ENCODE data around the gene TFF3.

Gene TFF3

GRCh38 chr21:42317826-42318746, 2.9 kb upstream of the TFF3 start:
- Mint-ChIP-seq H3K4me3 (no peak overlapping the region), H3K4me1 (peaks cover 7% of the 10 kb centered on the region), H3K27ac (no peak overlapping the region), H3K27me3 (peaks cover 17% of the 10 kb centered on the region), H3K9me3 (no peaks in the 10 kb centered on the region)
- ATAC-seq (no peak), DNase-seq (no peak)

GRCh38 chr21:42317341-42317741, 2.1 kb upstream of the TFF3 start:
- H3K9me3 Mint-ChIP-seq: no peaks in the 10 kb centered on the region
- peaks cover 11% of the 10 kb centered on the region for H3K27me3 Mint-ChIP-seq
- H3K27ac Mint-ChIP-seq: no peak overlapping the region
- ATAC-seq: no peak
- no peak overlapping the region for H3K4me3 Mint-ChIP-seq
- peaks cover 7% of the 10 kb centered on the region for H3K4me1 Mint-ChIP-seq
- DNase-seq: no peak

GRCh38 chr21:42316891-42317290, 1.7 kb upstream of the TFF3 start:
- Mint-ChIP-seq H3K27ac (no peak overlapping the region), H3K27me3 (peaks cover 11% of the 10 kb centered on the region), H3K9me3 (no peaks in the 10 kb centered on the region), H3K4me3 (no peak overlapping the region), H3K4me1 (peaks cover 7% of the 10 kb centered on the region)
- DNase-seq: no peak
- no peak for ATAC-seq

DNA sequence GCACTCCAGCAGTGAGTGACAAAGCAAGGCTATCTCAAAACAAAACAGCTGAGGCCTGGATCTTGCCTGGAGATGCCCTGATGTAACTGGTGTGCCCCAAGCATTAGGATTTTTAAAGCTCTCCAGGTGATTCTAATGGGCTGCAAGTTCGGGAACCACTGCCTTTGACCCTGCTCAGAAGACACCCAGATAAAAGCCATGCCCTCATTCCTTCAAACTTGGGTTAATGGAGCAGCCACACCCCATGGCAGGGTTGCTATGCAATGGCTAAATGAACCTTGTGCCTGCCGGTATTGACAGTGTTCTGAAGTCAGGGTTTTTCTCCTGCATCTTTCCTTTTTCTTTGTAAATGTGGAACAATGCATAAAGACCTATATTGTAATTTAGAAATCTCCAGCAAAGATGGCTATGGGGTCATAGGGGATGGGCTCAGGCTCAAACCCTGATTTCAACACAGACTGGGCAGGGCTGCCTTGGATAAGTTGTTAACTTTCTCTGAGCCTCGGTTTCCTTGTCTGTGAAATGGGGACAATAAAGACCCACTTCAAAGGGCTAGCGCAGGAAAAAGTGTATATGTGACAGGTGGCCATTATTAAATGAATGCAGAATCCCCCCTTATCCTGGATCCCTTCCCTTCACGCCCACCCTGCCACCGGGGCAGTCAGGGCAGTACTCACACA, 453 bp downstream of the TFF3 start:
- no peak overlapping the region for H3K27ac Mint-ChIP-seq
- no peaks in the 10 kb centered on the region for H3K27me3 Mint-ChIP-seq
- ATAC-seq (no peak), DNase-seq (no peak)
- peaks cover 7% of the 10 kb centered on the region for H3K4me1 Mint-ChIP-seq
- no peak overlapping the region for H3K4me3 Mint-ChIP-seq
- H3K9me3 Mint-ChIP-seq: no peaks in the 10 kb centered on the region

- no peaks in the 10 kb centered on the region for H3K9me3 Mint-ChIP-seq
- H3K27ac Mint-ChIP-seq: no peak overlapping the region
- DNase-seq: no peak
- no peak overlapping the region for H3K4me3 Mint-ChIP-seq
- peaks cover 7% of the 10 kb centered on the region for H3K4me1 Mint-ChIP-seq
- H3K27me3 Mint-ChIP-seq: no peaks in the 10 kb centered on the region
- no peak for ATAC-seq
These were observed 1.7 kb downstream of the TFF3 start for GRCh38 chr21:42313501-42313969.

DNA sequence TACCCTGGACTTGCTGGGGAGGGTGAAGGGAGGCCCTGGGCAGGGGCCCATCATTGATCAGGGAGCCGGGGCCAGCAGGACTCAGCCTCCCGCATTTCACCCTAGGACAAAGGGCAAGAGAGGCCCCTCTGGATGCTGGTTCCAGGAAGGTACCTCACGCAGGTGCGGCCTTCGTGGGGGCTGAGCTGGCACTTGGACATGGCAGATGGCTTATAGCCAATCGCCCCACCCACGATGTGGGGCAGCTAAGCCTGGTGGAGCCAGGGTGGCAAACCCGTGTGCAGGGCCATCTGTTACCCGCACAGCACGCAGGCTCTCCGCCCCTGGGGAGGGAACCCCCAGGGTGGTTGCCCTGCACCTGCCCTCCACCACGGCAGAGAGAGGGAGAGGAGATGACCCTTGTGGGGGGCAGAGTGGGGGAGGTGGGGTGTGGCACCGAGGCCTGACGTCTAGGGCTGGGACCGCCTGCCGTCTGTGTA, 2.5 kb downstream of the TFF3 start:
- Mint-ChIP-seq H3K4me3 (no peak overlapping the region), H3K4me1 (peaks cover 7% of the 10 kb centered on the region), H3K27me3 (no peaks in the 10 kb centered on the region), H3K27ac (no peak overlapping the region), H3K9me3 (no peaks in the 10 kb centered on the region)
- no peak for DNase-seq
- ATAC-seq: peak; percentile 34

- Mint-ChIP-seq H3K9me3 (no peaks in the 10 kb centered on the region), H3K27me3 (no peaks in the 10 kb centered on the region), H3K4me1 (peaks cover 7% of the 10 kb centered on the region), H3K27ac (no peak overlapping the region), H3K4me3 (no peak overlapping the region)
- ATAC-seq (no peak), DNase-seq (no peak)
These were observed 3.2 kb downstream of the TFF3 start for GRCh38 chr21:42311816-42312625.

GRCh38 chr21:42311160-42311559, 4.0 kb downstream of the TFF3 start:
- no peak overlapping the region for H3K4me3 Mint-ChIP-seq
- ATAC-seq: no peak
- no peaks in the 10 kb centered on the region for H3K27me3 Mint-ChIP-seq
- H3K4me1 Mint-ChIP-seq: peaks cover 15% of the 10 kb centered on the region
- no peak for DNase-seq
- H3K27ac Mint-ChIP-seq: no peak overlapping the region
- H3K9me3 Mint-ChIP-seq: no peaks in the 10 kb centered on the region

DNA sequence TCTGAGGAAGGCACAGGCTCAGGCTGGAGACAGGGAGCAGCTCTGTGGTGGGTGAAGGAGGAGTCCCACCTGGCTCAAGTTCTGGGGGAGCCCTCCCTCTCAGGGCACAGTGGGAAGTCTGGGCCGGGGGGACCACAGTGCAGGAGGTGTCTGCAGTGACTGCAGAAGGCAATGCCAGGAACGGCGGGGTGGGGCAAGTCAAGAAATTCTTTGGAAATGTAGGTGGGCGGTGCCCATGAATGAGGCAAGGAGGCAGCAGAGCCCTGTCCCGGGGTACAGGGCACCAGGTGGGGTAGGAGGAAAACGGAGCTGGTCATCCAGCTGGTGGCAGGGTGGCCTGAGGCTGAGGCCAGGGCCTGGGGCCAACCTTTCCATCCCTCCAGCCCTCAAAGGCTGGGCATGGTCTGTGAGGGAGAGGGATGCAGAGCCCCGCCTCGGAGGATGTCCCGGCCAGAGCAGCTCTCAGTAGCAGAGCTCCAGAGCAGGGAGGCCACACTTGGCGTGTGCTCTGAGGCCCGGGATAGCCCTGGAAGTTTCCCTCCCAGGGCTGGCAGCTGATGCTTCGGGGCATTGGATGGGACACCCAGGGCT, 4.7 kb downstream of the TFF3 start:
- no peaks in the 10 kb centered on the region for H3K9me3 Mint-ChIP-seq

DNA sequence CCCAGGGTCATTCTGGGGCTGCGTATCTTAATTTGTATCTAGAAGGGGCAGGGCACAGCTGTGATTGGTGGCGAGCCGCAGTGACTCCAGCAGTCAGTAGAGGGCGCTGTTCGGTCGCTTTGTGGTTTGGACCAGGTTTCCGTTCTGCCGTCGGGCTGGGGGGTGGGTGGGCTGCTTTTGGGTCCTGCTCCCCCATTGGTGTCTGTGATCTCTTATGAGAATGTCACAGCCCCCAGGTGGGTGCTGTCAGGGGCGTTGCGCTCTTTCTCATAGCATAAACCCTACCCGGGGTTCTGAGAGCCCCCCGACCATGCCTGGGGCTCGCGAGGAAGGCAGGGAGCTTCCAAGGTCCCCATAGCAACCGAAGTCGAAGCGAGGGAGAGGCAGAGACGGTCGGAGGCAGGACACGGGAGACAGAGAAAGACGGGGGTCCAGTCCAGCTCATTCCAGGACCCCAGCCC, 5.4 kb downstream of the TFF3 start:
- Mint-ChIP-seq H3K9me3 (no peaks in the 10 kb centered on the region), H3K27me3 (no peaks in the 10 kb centered on the region), H3K4me1 (peaks cover 15% of the 10 kb centered on the region), H3K27ac (no peak overlapping the region), H3K4me3 (peak overlapping the region; percentile 19 to 31)
- ATAC-seq (peak; percentile 79), DNase-seq (peak; percentile 73 to 75)

More for the DNA sequence above, 4.7 kb downstream of the TFF3 start:
- DNase-seq (no peak), ATAC-seq (no peak)
- H3K4me3 Mint-ChIP-seq: no peak overlapping the region
- H3K4me1 Mint-ChIP-seq: peaks cover 15% of the 10 kb centered on the region
- no peak overlapping the region for H3K27ac Mint-ChIP-seq
- no peaks in the 10 kb centered on the region for H3K27me3 Mint-ChIP-seq

DNA sequence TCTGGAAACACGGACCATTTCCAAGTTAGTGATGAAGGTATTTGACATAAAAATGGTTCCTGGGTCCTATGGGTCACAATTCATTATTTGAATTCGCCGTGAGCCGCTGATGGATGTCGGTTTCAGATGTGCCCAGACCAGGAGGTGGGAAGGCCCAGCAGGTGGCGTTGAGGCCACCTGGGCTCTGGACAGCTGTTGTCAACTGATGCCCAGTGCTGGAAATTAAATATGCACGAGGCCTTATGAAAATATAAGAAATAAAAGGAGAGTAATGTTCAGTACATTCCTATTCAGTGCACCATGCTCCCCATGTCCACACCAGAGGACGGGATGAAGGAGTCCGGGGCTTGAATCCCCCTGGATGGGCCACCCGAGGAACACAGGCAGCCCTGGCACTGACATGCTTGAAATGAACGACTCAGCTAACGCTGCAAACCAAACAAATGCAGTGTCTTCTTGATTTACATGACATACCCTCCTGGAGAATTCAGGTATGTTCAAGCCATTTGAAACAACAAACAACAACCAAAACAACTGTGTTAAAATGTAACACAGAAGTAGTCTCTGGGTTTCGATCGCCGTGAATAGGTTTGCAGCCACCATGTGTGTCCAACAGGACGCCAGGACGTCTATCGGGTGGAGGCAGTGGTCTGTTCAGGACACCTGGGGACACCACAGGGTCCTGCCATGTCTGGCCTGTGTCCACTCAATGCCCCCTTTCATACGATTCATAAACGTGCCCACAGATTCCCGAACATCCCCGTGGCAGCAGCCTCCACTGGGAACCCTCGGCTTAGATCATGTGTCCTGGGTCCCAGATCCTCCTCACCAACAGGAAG, 6.1 kb downstream of the TFF3 start:
- H3K9me3 Mint-ChIP-seq: no peaks in the 10 kb centered on the region
- H3K27me3 Mint-ChIP-seq: no peaks in the 10 kb centered on the region
- no peak for DNase-seq
- H3K4me3 Mint-ChIP-seq: no peak overlapping the region
- peak overlapping the region in 1 of 2 donors; percentile 67 for H3K27ac Mint-ChIP-seq
- ATAC-seq: no peak
- H3K4me1 Mint-ChIP-seq: peaks cover 15% of the 10 kb centered on the region

DNA sequence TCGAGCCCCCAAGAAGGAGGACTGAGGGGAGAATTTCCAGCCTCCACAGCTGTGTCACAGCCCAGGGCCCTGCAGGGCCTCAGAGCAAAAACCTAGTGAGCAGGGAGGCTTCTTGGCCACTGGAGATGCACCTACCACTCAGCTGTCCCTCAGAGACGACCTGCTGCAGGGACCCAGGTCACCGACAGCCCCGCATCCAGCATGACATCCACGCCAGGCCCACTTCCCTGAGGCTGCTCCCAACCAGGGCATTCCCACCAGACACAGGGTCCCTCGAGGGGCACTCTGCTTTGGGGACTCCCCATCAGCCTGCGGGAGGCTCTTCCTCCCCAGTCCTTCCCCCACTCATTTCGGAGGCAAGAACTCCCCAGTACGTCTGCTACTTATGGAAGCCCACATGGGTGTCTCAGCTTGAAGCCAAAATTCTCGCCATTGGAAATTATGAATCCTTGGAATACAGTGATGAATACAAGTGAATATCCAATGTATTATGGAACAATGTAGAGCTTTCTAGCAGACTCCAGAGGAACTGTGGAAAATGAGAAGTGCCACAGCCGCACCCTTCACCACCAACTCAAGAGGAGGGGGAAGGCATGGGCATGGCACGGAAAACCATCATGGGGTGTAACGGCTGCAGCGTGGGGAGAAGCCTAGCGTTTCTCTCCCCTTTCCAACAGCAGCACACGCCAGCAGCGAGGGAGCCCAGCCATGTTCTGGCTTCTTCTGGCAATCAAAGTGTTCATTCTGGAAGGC, 6.9 kb downstream of the TFF3 start:
- ATAC-seq (no peak), DNase-seq (no peak)
- peaks cover 15% of the 10 kb centered on the region for H3K4me1 Mint-ChIP-seq
- H3K4me3 Mint-ChIP-seq: no peak overlapping the region
- peak overlapping the region in 1 of 2 donors; percentile 67 for H3K27ac Mint-ChIP-seq
- no peaks in the 10 kb centered on the region for H3K9me3 Mint-ChIP-seq
- no peaks in the 10 kb centered on the region for H3K27me3 Mint-ChIP-seq

DNA sequence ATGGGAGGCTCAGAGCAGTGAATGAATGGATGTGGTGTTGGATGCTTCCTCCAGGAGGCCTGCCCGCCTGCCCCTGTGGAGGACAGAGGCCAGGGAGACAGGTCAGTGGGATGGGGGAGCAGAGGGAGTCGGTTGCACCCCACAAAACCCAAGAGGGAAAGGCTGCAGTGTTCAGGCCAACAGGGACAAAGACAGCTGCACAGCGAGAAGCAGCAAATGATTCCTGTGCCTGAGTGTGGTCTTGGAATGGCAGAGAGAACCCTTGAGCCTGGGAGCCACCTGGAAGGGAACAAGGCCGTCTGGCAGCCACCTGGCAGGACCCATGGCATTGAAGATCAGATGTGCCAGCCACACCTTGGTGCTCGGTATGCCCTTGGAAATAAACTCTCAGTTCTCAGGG, 8.1 kb downstream of the TFF3 start:
- Mint-ChIP-seq H3K27ac (no peak overlapping the region), H3K27me3 (no peaks in the 10 kb centered on the region), H3K4me3 (no peak overlapping the region), H3K4me1 (peaks cover 15% of the 10 kb centered on the region), H3K9me3 (no peaks in the 10 kb centered on the region)
- ATAC-seq (no peak), DNase-seq (no peak)
